HUES64 (cell line): ENCODE measurements around the gene PLEKHM1.
"Not testable (repeated sequence)": the region's sequence is repeated elsewhere in the genome, so short reads cannot be mapped to it uniquely, and the experiment has no call there.

Experiments
- H3K27ac ChIP-seq: 2 replicates; pipeline ENCODE4 v1.7.0; 2013; ENCODE audit warnings: low read depth, low read length, inconsistent platforms
- H3K27me3 ChIP-seq: 2 replicates; pipeline ENCODE4 v1.6.1; 2013; ENCODE audit warnings: mild to moderate bottlenecking, low read length; ENCODE audit not compliant: insufficient read depth
- H3K36me3 ChIP-seq: 2 replicates; pipeline ENCODE4 v1.6.1; 2013; ENCODE audit warnings: mild to moderate bottlenecking, low read length; ENCODE audit not compliant: insufficient read depth
- H3K4me1 ChIP-seq: 2 replicates; pipeline ENCODE4 v1.6.1; 2013; ENCODE audit warnings: mild to moderate bottlenecking, low read length, moderate library complexity; ENCODE audit not compliant: insufficient read depth
- H3K4me3 ChIP-seq: 2 replicates; pipeline ENCODE4 v1.5.1; 2013; ENCODE audit warnings: mild to moderate bottlenecking, low read length, moderate library complexity
- H3K9ac ChIP-seq: 2 replicates; pipeline ENCODE4 v1.6.1; 2013; ENCODE audit warnings: mild to moderate bottlenecking, low read depth, low read length
- H3K9me3 ChIP-seq: 2 replicates; pipeline ENCODE4 v1.6.1; 2013; ENCODE audit warnings: low read depth, low read length; ENCODE audit not compliant: insufficient read depth
- WGBS: fragments of 150-250, 120-280 bp; methylation state at CpG from one replicate; pipeline ENCODE4 v1.1.7; 2013; ENCODE audit warnings: missing lambda C conversion rate; 5-methylcytosine and 5-hydroxymethylcytosine counted together

Gene PLEKHM1

DNA sequence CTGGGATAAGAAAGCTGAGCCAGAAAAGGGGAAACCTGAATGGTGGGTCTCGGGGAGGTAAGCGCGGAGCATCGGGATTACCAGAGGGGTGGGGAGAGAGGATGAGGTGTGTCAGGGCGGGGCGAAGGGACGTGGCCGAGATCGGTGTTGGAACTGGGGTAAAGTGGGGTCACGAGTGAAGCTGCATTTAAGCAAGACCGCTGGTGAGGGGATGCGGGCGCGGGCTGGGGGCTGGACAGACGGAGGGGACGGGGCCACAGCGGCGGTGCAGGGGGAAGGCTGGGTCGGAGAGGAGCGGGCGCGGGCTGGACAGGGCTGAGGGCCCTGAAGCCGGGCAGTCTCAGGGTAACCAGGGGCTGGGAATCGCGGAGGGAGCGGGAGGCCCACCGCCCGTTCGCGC, 323 bp downstream of the PLEKHM1 start:
- under 1% methylated on average over 21 of the region's 30 CpGs for WGBS
- H3K27me3 ChIP-seq, H3K9me3 ChIP-seq, H3K36me3 ChIP-seq, H3K4me1 ChIP-seq, H3K27ac ChIP-seq, H3K9ac ChIP-seq: not testable (repeated sequence)
- peak overlapping the region; percentile 67 for H3K4me3 ChIP-seq

DNA sequence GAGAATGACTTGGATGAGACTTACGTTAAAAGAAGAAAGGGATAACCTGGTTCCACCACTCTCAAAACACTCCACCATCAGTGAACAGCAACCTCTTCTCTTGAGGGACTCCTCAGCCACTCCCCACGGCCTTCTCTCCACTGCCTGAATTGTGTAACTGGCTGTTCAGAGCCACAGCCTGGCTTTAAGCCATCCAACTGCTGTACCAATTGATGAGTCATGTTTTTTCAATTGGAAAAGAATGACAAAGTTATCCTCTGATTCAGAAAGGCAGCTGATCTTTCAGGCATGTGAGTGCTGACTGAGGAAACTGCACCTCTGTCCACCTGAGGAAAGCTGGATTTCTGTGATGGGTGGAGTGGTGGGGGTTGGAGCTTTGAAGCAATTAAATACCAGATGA, 2.8 kb downstream of the PLEKHM1 start:
- not testable (repeated sequence) for H3K27me3 ChIP-seq, H3K36me3 ChIP-seq, H3K9me3 ChIP-seq, H3K9ac ChIP-seq, H3K4me3 ChIP-seq, H3K27ac ChIP-seq, H3K4me1 ChIP-seq
- WGBS: 85% methylated on average over 2 of the region's 2 CpGs

DNA sequence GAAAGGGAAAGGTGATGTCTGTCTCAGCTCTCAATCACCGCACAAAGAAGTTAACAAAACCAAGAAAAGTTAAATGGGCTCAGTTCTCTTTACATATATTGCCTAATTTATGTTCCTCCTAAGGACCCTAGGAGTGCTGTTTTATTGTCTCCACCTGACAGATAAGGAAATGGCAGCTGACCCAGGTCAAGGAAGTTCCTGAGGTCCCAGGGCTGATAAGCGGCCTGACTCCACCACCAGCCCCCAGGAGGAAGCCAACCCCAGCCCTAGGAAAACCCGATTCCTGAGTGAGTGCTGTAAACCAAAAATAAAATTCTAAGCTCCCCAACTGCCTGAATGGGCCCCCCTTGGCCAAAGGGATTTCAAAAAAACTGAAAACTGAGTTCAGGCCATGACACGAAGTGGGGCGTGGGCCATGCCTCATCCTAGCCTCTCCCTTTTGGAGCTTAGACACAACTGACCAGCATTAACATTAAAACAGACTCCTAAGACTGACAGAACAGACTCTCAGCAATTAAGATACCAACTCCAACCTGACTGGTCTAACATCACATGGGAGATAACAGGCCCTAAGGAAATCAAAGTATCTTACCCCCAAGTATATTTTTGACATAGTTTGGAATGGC, 6.8 kb downstream of the PLEKHM1 start:
- H3K27me3 ChIP-seq, H3K4me3 ChIP-seq, H3K36me3 ChIP-seq, H3K4me1 ChIP-seq, H3K9me3 ChIP-seq, H3K9ac ChIP-seq, H3K27ac ChIP-seq: not testable (repeated sequence)
- 86% methylated on average over 3 of the region's 5 CpGs for WGBS

DNA sequence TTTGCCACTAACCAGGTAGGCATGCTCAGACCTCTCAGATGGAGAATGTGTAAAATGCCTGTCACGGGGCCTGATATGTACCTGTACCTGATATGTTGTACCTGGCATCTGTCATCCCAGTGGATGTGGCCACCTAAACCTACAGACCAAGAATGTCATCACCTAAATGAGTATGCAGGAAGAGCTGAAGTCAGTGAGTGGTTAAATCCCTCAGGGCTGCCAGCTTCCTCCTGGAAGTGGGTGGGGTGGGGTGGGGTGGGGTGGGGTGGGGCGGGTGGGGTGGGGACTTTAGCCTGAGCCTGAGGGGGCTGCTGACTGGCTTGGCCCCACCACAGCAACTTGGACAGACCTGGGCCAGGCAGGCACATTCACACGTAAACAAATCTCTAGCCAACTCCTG, 7.3 kb downstream of the PLEKHM1 start:
- not testable (repeated sequence) for H3K9ac ChIP-seq, H3K36me3 ChIP-seq, H3K27me3 ChIP-seq, H3K4me1 ChIP-seq, H3K4me3 ChIP-seq, H3K9me3 ChIP-seq, H3K27ac ChIP-seq
- 88% methylated on average over 2 of the region's 3 CpGs for WGBS

DNA sequence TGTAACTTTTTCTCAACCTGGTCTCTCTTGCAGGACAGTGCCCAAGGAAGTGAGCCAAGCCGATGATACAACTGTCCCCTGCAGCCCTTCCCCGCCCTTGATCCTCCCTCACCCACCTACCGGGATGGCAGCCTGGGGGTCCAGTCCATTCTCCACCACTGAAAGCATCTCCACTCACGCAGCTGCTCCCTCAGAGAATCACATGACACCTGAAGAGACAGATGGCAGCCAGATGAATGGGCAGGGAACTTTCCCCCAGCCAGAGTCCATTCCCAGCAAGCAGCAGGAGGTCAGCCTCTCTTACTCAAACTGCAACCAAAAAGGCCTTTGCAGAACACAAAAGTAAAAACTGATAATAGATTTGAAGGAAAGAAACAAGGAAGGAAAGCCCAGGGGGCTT, 8.2 kb downstream of the PLEKHM1 start:
- not testable (repeated sequence) for H3K9me3 ChIP-seq, H3K4me3 ChIP-seq, H3K27ac ChIP-seq, H3K9ac ChIP-seq, H3K27me3 ChIP-seq, H3K36me3 ChIP-seq, H3K4me1 ChIP-seq
- WGBS: 46% methylated on average over 1 of the region's 4 CpGs

DNA sequence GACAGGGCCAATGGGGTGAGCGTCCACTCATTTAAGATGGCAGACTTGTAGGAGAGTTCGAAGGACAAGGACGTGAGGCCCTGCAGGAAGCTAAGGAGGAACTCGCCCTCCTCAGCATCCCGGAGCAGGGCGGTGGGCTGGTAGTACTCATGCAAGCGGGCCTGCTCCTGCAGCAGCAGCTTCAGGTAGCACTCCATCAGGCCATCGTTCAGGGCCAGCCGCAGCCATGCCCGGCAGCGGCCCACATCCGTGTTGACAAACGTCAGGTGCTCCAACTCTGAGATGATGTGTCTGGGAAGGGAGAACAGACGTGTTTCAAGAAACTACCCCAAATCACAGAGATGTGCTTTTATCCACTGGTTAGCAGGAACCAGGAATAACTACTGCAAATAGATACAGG, 15.1 kb downstream of the PLEKHM1 start:
- not testable (repeated sequence) for H3K27me3 ChIP-seq, H3K9ac ChIP-seq, H3K9me3 ChIP-seq, H3K4me3 ChIP-seq, H3K4me1 ChIP-seq, H3K36me3 ChIP-seq, H3K27ac ChIP-seq
- 96% methylated on average over 13 of the region's 14 CpGs for WGBS

DNA sequence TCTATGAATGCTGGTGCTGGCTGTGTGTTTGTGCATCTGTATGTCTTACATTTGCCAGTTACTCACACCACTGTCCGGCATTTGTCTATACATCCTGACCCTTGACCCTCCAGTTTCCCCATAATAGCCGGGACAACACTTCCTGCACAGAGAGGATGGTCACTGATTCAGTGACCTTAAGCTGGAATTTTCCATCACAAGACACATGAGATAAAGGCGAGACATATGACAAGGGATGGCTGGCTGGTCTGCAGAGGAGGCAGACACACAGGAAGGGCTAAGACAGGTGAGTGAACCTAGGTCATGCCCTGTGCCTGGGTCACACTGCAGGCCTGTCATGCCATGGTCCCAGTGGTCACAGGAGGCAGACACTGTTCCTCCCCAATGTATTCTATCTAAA, 18.3 kb downstream of the PLEKHM1 start:
- not testable (repeated sequence) for H3K27ac ChIP-seq, H3K27me3 ChIP-seq, H3K36me3 ChIP-seq, H3K9ac ChIP-seq, H3K4me1 ChIP-seq, H3K4me3 ChIP-seq, H3K9me3 ChIP-seq
- WGBS: 92% methylated on average over 3 of the region's 3 CpGs

DNA sequence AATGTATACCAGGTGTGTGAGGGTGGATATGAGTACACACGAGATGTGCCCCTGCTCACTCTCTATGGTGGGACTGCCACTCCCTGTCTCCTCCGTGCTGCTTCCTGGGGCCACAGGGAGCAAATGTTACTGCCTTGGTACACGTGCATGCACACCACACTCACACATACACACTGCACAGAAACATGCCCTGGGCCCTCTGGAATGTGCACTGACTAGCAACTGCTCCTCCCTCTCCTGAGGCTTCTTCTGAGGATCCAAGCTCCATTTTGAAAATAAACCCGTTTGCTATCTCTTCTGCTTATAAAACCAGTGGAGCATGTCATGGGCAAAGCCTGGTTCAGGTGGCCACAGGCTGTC, 21.3 kb downstream of the PLEKHM1 start:
- WGBS: 73% methylated on average over 4 of the region's 4 CpGs
- H3K9ac ChIP-seq: not testable (repeated sequence)

DNA sequence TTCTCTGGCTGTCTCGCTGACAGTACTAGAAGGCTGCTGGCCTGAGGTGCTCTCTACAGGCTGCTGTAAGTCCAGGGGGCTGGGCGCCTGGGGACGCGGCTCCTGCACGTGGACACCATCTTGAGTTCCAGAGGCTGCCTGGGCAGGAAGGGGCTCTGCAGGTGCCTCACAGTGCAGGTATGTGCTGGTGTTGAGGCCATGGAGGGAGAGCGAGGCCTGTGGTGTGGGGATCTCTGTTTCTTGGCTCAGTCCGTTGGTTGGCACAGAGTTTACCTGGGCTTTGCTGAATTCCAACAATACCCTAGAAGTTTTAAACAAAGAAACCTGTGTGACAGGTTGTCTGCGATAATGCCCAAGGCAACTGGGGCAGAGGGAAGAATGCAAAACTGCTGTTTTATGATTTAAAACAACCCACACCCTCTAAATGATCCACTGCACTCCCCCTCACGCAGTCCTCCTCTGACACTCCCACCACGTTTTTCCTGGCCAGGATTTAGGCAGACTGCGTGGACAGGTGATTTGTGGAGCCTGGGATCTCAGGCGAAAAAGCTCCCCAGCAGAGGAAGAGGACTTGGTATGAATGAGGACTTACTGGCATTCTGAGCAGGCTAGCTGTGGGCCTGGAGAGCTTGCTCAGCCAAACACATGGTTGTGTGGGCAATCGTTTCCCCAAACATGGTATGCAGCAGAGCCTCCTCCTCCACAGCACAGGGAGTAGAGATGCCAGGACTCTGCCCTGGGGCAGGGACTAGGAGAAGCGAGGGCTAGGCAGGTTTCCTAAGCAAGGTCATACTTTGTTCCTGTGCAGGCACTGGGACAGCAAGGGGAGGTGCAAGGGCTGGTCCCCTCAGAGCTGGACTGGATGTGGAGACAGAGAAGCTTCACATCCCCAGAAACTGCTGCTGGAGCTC, 22.0 kb downstream of the PLEKHM1 start:
- H3K27ac ChIP-seq, H3K4me3 ChIP-seq, H3K36me3 ChIP-seq, H3K9me3 ChIP-seq, H3K27me3 ChIP-seq, H3K4me1 ChIP-seq, H3K9ac ChIP-seq: not testable (repeated sequence)
- WGBS: 93% methylated on average over 10 of the region's 14 CpGs

More for the DNA sequence above, 21.3 kb downstream of the PLEKHM1 start:
- not testable (repeated sequence) for H3K4me1 ChIP-seq, H3K27me3 ChIP-seq, H3K4me3 ChIP-seq, H3K9me3 ChIP-seq, H3K27ac ChIP-seq, H3K36me3 ChIP-seq

DNA sequence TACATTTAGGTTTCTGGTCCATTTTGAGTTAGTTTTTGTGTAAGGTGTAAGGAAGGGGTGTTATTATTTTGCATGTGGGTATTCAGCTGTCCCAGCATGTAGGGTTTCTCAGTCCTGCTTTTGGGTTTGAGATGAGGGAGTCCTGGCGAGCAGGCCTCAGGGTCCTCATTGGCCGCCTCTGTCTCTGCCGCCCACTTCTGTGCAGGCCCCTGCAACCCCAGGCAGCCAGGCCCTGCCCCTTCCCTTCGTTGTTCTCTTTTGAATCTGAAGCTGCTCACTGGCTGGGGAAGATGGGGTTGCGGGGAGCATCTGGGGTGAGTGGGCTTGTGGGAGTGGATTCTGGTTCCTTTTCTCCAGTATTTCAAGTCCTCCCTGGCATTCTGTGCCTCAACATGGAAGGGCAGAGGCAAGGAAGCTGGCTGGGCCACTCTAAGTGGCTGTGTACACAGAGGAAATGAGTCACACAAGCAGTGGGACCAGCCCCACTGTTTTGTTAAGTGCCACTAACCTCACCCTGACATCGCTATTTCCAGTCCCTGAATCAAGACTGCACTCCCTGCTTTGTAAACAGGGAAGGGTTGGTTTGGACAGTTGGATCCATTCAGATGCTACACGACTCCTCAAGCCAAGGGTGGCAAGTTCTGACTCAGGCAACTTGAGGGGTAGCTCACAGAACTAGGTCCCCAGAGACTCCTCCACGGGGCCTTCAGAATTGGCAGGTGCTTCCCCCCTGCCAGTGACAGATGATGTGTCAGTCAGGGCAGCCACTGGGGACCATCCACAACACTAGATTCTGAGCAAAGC, 28.8 kb downstream of the PLEKHM1 start:
- not testable (repeated sequence) for H3K9ac ChIP-seq, H3K9me3 ChIP-seq, H3K36me3 ChIP-seq, H3K4me3 ChIP-seq, H3K4me1 ChIP-seq, H3K27me3 ChIP-seq, H3K27ac ChIP-seq
- WGBS: 75% methylated on average over 4 of the region's 8 CpGs

DNA sequence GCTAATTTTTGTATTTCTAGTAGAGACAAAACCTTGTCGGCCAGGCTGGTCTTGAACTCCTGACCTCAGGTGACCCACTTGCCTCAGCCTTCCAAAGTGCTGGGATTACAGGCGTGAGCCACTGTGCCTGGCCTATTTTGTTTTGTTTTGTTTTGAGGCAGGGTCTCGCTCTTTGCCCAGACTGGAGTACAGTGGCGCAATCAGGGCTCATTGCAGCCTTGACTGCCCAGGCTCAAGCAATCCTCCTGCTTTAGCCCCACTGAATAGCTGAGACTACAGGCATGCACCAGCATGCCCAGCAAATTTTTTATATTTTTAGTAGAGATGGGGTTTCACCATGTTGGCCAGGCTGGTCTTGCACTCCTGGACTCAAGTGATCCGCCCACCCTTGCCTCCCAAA, 30.1 kb downstream of the PLEKHM1 start:
- H3K4me1 ChIP-seq, H3K27ac ChIP-seq, H3K9ac ChIP-seq, H3K27me3 ChIP-seq, H3K9me3 ChIP-seq, H3K4me3 ChIP-seq, H3K36me3 ChIP-seq: not testable (repeated sequence)
- WGBS: 94% methylated on average over 5 of the region's 5 CpGs
